GM20000 (cell line): ENCODE measurements around the gene ZCCHC7.

Experiments
- DNase-seq: peaks from one replicate; pipeline ENCODE4 v3.0.0; 2012; ENCODE audit warnings: low spot score
- TF ChIP-seq, protein P1 (sequence below): IDR thresholded peaks from 2 replicates; pipeline ENCODE4 v1.5.1; 2012; ENCODE audit warnings: mild to moderate bottlenecking, control low read depth; ENCODE audit errors: extremely low read depth, missing control alignments

ZCCHC7 gene

DNA sequence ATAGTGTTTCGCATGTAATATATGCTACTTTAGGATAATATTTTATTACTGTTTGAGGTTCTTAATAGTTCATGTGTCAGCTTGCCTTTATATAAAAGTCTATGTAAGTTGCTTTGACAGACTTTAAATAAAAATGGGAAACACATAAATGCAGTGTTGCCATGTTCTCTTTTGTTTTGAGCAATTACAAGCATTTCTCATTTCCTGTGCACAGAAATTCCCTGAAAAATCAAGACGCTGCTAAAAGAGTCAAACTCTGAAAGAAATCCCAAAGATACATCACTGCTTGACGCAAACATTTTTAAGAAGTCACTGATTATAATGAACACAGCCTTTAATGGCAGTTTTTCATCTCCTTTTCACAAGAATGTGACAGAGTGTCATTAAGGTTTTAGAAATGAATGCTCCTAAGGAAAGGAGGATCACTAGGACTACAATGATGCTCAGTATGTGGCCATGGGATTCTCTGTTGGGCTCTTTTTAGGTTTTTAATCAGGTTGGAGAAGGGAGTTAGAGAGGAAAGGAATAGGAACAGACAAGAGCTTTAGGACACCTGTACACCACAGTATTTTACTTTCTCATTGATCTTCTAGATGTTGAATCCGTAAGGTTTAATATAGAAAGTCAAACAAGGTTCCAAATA is 29.4 kb downstream of the ZCCHC7 start:
- TF ChIP-seq, protein P1, sequence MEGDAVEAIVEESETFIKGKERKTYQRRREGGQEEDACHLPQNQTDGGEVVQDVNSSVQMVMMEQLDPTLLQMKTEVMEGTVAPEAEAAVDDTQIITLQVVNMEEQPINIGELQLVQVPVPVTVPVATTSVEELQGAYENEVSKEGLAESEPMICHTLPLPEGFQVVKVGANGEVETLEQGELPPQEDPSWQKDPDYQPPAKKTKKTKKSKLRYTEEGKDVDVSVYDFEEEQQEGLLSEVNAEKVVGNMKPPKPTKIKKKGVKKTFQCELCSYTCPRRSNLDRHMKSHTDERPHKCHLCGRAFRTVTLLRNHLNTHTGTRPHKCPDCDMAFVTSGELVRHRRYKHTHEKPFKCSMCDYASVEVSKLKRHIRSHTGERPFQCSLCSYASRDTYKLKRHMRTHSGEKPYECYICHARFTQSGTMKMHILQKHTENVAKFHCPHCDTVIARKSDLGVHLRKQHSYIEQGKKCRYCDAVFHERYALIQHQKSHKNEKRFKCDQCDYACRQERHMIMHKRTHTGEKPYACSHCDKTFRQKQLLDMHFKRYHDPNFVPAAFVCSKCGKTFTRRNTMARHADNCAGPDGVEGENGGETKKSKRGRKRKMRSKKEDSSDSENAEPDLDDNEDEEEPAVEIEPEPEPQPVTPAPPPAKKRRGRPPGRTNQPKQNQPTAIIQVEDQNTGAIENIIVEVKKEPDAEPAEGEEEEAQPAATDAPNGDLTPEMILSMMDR: no peak
- DNase-seq: no peak

GRCh38 chr9:37150415-37150814 is 30.0 kb downstream of the ZCCHC7 start:
- no peak for DNase-seq
- TF ChIP-seq, protein P1: no peak

DNA sequence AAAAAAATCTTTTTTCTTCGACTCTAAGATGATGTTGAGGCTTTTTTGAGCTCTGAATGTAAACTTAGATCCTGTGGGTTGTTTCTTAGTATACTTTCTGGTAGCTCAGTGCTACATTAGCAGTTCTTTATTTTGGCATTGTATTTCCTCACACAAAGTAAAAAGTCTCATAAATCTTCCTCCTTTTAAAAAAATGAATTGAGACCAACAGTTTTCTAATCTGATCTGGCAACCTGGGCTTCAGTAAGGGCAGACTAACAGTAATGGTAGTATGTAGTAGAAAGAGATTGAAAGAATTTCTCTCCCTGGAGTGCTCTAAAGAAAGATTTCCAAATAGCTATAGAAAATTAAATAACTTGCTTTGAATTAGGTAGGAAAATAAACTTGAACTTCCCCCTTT is 31.4 kb downstream of the ZCCHC7 start:
- TF ChIP-seq, protein P1: no peak

GRCh38 chr9:37152365-37152764 is 32.0 kb downstream of the ZCCHC7 start:
- DNase-seq: no peak
- TF ChIP-seq, protein P1: no peak

More for the DNA sequence above, 31.4 kb downstream of the ZCCHC7 start:
- DNase-seq: no peak

- DNase-seq: no peak
- TF ChIP-seq, protein P1: no peak
Measured at GRCh38 chr9:37155601-37156000, 35.2 kb downstream of the ZCCHC7 start.

DNA sequence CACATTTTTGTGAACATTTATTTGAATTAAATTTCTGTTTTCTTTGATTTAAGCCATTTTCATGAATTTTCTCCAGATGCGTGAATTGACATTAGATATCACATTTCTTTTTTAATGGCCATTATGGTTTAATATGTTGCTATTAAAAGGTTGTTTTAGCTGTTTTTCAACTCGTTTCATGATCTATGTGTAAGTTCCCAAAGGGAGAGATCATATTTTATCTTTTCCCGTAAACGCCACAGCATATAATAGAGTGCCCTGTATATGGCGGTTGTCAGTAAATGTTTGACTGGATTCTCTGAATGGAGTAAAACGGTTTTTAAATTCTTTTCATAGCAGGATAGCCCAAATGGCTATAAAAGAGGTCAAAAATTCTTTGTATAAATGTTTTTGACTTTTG is 35.8 kb downstream of the ZCCHC7 start:
- TF ChIP-seq, protein P1: no peak
- DNase-seq: no peak

GRCh38 chr9:37156781-37157356 is 36.5 kb downstream of the ZCCHC7 start:
- DNase-seq: no peak
- TF ChIP-seq, protein P1: no peak
